Fibroblast of peridontal ligament (primary cell): Measurements from ENCODE around the gene NINJ2.

Experiments
- DNase-seq: peaks from one replicate; pipeline ENCODE4 v3.0.0-alpha.2; 2010; ENCODE audit errors: extremely low read depth

NINJ2 gene

DNA sequence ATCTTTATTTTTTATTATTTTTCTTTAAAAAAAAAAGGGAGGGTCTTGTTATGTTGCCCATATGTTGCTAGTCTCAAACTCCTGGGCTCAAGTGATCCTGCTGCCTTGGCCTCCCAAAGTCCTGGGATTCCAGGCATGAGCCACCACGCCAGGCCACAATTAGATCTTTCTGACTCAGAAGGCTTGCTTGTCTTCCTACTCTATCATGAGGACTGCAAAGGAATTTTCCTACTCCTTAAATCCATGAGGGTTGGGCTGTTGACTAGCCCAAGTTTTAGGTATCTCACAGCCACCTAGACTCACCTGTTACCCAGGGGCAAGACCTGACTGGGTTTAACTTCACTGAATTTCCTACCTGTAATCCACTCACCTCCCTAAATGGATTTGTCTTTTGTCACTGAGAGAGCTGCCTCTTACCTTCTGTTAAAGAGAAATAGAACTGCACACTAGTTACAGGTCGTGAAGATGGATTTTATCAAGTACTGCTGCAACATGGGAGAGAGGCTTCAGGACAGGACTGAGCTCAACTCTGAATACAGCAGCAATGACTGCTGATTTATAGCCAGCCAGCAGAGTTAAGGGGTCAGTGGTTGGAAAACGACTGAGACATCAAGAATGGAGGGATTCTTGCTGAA, 131.2 kb downstream of the NINJ2 start:
- peak; percentile 11 for DNase-seq

DNA sequence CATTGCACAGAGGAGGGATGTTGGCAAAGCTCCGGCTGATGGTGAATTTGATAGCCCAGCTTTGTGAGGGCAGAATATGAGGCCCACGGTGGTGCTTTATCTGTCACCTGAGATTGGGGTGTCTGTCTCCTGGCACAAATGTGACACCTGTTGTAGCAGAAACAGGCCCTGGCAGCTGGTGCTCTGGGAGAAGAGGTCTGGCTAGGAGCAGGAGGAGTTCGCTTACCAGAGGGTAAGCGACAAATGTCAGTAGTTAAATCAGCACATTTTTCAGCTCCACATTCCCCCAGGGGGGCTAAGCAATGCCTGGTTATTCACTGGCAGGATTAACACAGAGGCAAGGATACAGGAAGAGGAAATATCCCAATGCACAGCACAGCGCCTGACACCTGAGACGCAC, 132.4 kb downstream of the NINJ2 start:
- DNase-seq, result no peak

DNA sequence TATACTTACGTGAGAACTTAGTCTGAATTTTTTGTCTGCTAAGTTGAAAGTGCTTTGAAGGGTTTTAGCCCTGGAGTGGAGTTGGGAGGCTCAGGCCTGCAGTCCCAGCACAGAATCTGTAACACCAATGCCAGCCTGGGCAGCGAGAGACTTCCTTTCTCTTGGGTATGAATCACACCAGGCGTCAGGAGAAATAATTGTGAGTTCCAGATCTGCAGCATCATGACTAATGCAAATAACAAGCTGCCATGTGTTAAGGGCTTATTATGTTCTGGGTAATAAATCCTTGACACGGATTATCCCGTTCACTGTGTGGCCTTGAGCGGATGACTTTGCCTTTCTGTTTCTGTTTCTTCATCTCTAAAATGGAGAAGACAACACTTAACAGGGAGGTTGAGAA, 132.9 kb downstream of the NINJ2 start:
- DNase-seq, result no peak

DNA sequence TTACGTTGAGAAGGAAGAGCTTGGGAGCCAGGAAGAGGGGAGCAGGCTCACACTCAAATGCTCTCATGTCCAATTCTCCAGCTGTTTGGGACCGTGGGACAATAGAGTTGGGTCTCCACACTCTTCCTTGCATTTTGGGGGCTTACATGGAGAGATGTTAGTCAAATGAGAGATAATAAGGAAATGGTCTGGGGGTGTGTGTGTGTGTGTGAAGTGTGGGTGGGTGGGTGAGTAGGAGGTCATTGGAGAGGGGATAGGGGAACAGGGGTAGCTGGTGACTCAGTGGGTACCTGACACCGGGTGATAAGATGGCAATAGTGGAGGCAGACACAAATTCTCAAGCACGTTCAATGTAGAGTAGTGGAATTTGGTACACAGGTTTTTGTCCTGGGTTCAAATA, 135.5 kb downstream of the NINJ2 start:
- no peak for DNase-seq

DNA sequence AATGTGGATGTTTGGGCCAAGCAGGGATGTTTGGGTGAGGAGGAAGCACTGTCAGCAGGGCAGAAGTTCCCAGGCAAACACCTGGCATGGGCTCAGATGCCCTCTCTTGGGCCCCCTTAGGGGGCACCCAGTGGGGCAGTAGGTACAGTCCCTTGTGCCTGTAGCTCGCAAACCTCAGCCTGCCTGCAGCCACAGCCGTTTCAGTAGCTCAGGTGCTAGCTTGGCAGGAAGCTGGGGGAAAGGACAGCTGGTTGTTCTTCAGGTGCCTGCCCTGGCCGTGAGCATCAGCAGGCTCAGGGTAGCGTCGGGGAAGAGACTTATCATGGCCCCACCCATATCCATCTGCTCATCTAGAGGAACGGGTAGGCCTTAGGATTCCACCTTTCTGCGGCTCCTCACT, 136.0 kb downstream of the NINJ2 start:
- no peak for DNase-seq

DNA sequence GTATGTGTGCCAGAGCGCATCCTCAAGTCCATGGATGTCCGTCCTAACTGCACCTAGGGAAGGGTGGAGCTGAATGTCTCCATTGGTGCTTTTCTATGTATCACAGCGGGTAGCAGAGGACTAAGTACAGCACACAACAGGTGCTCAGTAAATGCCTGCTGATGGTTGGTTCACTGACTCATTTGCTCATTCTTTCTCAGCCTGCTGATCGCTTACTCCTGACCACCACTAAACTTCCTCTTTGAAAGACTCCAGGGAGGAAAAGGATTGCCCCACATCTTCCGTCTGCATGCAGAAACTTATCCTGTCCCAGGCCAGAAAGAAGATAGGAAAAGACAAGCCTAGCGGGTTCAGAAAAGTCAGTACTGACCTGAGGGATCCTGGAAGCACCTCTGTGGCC, 137.2 kb downstream of the NINJ2 start:
- no peak for DNase-seq

DNA sequence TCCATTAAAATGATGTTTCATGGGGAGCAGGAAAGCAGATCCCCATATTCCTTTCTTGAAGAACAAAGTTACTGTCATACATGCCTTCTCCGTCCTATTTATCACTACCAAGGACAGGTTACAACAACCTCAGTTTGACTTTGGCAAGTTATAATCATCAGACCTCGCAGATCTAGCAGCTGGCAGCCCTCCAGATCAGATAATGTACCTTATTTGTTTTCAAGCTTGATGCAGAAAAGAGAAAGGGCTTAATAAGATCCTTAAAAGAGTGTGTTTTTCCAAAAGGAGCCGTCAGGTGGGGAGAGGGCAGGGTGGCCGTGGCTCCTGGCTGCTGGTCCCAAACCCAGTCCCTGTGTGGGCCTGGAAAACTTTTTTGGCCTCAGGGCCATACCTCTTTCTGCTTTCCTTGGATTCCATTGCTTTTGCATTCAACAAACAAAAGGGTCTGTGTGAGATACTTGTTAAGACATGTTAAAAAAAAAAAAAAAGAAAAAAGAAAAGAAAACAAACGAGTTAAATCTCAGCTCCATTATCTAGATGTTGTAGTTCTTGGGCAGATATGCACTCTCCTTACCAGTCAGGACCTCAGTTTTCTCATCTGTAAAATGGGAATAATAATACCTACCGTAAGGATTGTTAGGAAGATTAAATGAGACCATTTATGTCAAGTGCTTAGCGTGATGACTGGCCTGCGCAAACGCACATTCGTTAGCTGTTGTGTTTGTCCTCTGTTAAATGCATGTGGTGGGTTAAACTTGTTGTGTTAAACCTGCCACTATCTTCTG, 138.9 kb downstream of the NINJ2 start:
- DNase-seq, result no peak

DNA sequence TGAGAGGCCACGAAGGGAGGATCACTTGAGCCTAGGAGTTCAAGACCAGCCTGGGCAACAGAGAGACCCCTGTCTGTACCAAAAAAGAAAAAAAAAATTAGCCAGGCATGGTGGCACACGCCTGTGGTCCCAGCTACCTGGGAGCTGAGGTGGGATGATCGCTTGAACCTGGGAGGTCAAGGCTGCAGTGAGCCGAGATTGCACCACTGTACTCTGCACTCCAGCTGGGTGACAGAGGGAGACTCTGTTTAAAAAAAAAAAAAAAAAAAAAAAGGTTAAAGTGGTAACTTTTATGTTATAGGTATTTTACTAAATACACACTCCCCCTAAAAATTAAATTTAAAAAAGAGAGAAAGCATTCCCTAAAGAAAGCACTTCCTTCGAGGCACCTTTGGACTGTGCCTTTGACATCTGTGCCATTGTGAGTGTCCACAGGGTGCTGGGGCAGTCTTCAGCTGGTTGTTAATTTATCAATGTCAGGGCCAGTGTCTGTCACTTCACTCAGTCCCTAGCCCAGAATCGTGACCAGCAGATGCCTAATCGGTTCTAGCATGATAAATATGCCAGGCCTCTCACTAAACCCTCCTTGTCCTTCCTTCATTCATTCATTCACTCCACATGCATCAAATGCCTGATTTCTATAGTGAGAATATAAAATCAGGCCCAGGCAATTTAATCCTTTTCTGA, 140.4 kb downstream of the NINJ2 start:
- no peak for DNase-seq

DNA sequence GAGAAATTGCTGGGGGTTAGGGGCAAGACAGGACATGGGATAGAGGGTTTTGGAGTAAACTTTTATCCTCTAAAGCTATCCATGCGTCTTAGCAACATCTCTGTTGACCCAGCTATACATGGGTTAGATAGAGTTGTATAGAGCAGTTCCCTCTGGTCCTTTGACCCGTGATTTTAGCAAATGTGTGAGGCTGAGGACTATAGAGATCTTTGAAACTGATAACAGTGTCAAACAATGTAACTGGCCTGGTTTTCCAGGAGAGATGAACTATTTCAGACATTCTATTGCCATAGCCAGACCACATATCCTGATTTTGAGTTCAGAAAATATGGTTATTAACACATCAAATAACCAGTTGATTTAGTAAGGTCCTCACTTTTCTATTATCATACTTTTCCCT, 143.1 kb downstream of the NINJ2 start:
- DNase-seq, result no peak

DNA sequence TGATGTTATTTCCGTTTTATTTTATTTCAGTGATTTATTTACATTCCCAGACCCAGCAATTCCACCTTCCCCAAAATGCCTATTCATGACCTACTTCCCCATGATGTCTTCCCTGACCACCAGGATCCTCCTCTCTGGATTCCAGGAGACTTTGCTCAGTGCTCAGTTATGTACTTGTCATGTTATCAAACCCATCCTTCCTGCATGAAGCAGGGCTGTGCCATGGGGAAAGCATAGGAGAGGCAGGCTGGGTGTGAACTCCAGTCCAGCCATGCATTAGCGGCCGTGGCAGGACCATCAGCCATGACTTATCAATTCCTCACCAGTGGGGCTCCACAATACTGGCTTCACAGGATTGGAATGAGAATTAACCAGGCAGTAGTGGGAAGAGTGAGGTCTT, 145.7 kb downstream of the NINJ2 start:
- no peak for DNase-seq
